MM.1S (cell line): ENCODE measurements around the gene MTMR2.

Experiments
- DNase-seq: peaks from one replicate; pipeline ENCODE4 v3.0.0-alpha.2; 2015
- H2AFZ ChIP-seq: fragments of 300-600 bp; sonication (generic); 2 replicates; pipeline ENCODE4 v1.6.0; 2016; ENCODE audit warnings: antibody characterized with exemption, low read length
- H3F3A ChIP-seq: fragments of 300-600 bp; sonication (generic); 2 replicates; pipeline ENCODE4 v1.6.1; 2016; ENCODE audit warnings: mild to moderate bottlenecking, antibody characterized with exemption, low read length, moderate library complexity, mixed read lengths; ENCODE audit not compliant: insufficient read depth
- H3K27ac ChIP-seq: fragments of 300-600 bp; sonication (generic); 2 replicates; pipeline ENCODE4 v1.5.1; 2016; ENCODE audit warnings: mild to moderate bottlenecking, low read length
- H3K27me3 ChIP-seq: fragments of 300-600 bp; sonication (generic); replicated peaks from 2 replicates; pipeline ENCODE4 v1.6.0; 2016; ENCODE audit warnings: low read length; ENCODE audit not compliant: insufficient read depth
- H3K36me3 ChIP-seq: fragments of 300-600 bp; sonication (generic); replicated peaks from 2 replicates; pipeline ENCODE4 v1.6.1; 2016; ENCODE audit warnings: mild to moderate bottlenecking, low read length, mixed read lengths; ENCODE audit not compliant: insufficient read depth
- H3K4me1 ChIP-seq: fragments of 300-600 bp; sonication (generic); 2 replicates; pipeline ENCODE4 v1.6.1; 2016; ENCODE audit warnings: low read length, mixed read lengths
- H3K4me2 ChIP-seq: fragments of 300-600 bp; sonication (generic); 2 replicates; pipeline ENCODE4 v1.6.0; 2016; ENCODE audit warnings: low read depth, low read length
- H3K4me3 ChIP-seq: fragments of 300-600 bp; sonication (generic); 2 replicates; pipeline ENCODE4 v1.5.1; 2016; ENCODE audit warnings: low read length, mixed read lengths
- H3K79me2 ChIP-seq: fragments of 300-600 bp; sonication (generic); 2 replicates; pipeline ENCODE4 v1.6.1; 2016; ENCODE audit warnings: mixed run types, low read length, mixed read lengths
- H3K9ac ChIP-seq: fragments of 300-600 bp; sonication (generic); 2 replicates; pipeline ENCODE4 v1.6.1; 2016; ENCODE audit warnings: low read length, mixed read lengths
- H3K9me2 ChIP-seq: fragments of 300-600 bp; sonication (generic); replicated peaks from 2 replicates; pipeline ENCODE4 v1.6.1; 2016; ENCODE audit warnings: mild to moderate bottlenecking, low read length, mixed read lengths; ENCODE audit not compliant: insufficient read depth
- H3K9me3 ChIP-seq: fragments of 300-600 bp; sonication (generic); replicated peaks from 2 replicates; pipeline ENCODE4 v1.6.1; 2016; ENCODE audit warnings: mild to moderate bottlenecking, low read length, mixed read lengths; ENCODE audit not compliant: insufficient read depth
- H4K20me1 ChIP-seq: fragments of 300-600 bp; sonication (generic); 2 replicates; pipeline ENCODE4 v1.6.1; 2016; ENCODE audit warnings: mild to moderate bottlenecking, low read length, moderate library complexity, mixed read lengths; ENCODE audit not compliant: insufficient read depth
- CTCF ChIP-seq: fragments of 300-600 bp; sonication (generic); IDR thresholded peaks from 2 replicates; pipeline ENCODE4 v1.5.1; 2016; ENCODE audit warnings: antibody characterized with exemption, low read length, mixed read lengths
- EZH2 ChIP-seq: fragments of 300-600 bp; sonication (generic); optimal IDR thresholded peaks from 2 replicates; pipeline ENCODE3; 2017; ENCODE audit warnings: low read depth, mild to moderate bottlenecking, antibody characterized with exemption, low read length, mixed read lengths
- EZH2phosphoT487 ChIP-seq: fragments of 300-600 bp; sonication (generic); IDR thresholded peaks from 2 replicates; pipeline ENCODE4 v1.6.1; 2018; ENCODE audit warnings: antibody characterized with exemption, low read length

MTMR2 gene

GRCh38 chr11:95831198-95831883 lies 92.6 kb downstream of the MTMR2 start:
- Histone ChIP-seq H3K36me3 (peaks cover 5% of the 10 kb centered on the region; the same call in 1 of the 2 replicates), H3K9me2 (no peaks in the 10 kb centered on the region), H3K27ac (no peak overlapping the region), H3F3A (no peaks in the 10 kb centered on the region), H3K4me2 (no peak overlapping the region), H2AFZ (no peak overlapping the region), H3K27me3 (no peaks in the 10 kb centered on the region), H3K4me1 (no peaks in the 10 kb centered on the region), H4K20me1 (no peaks in the 10 kb centered on the region), H3K9ac (no peak overlapping the region), H3K4me3 (no peak overlapping the region), H3K9me3 (no peaks in the 10 kb centered on the region), H3K79me2 (no peaks in the 10 kb centered on the region)
- no peak for DNase-seq
- no peak for TF ChIP-seq CTCF
- TF ChIP-seq EZH2 = no peak
- no peak for TF ChIP-seq EZH2phosphoT487

- H3K9ac ChIP-seq = no peak overlapping the region
- H2AFZ ChIP-seq = no peak overlapping the region
- peaks cover 5% of the 10 kb centered on the region; the same call in 1 of the 2 replicates for H3K36me3 ChIP-seq
- H3K27ac ChIP-seq = no peak overlapping the region
- H3K9me3 ChIP-seq = no peaks in the 10 kb centered on the region
- no peak overlapping the region for H3K4me3 ChIP-seq
- no peaks in the 10 kb centered on the region for H3K79me2 ChIP-seq
- no peaks in the 10 kb centered on the region for H4K20me1 ChIP-seq
- TF ChIP-seq EZH2 = no peak
- TF ChIP-seq EZH2phosphoT487 = no peak
- TF ChIP-seq CTCF = no peak
- H3F3A ChIP-seq = no peaks in the 10 kb centered on the region
- no peaks in the 10 kb centered on the region for H3K9me2 ChIP-seq
- no peaks in the 10 kb centered on the region for H3K4me1 ChIP-seq
- H3K4me2 ChIP-seq = no peak overlapping the region
- no peaks in the 10 kb centered on the region for H3K27me3 ChIP-seq
- DNase-seq = no peak
Observed at GRCh38 chr11:95829580-95830259, 94.2 kb downstream of the MTMR2 start.

GRCh38 chr11:95827696-95828095 lies 96.2 kb downstream of the MTMR2 start:
- no peak overlapping the region for H3K4me3 ChIP-seq
- DNase-seq = no peak
- no peak overlapping the region for H3K9ac ChIP-seq
- no peaks in the 10 kb centered on the region for H3K4me1 ChIP-seq
- no peaks in the 10 kb centered on the region for H4K20me1 ChIP-seq
- no peak overlapping the region for H3K4me2 ChIP-seq
- no peaks in the 10 kb centered on the region for H3F3A ChIP-seq
- H3K27me3 ChIP-seq = no peaks in the 10 kb centered on the region
- no peak for TF ChIP-seq EZH2phosphoT487
- H3K36me3 ChIP-seq = peaks cover 5% of the 10 kb centered on the region; the same call in 1 of the 2 replicates
- no peak overlapping the region for H2AFZ ChIP-seq
- no peaks in the 10 kb centered on the region for H3K9me2 ChIP-seq
- H3K79me2 ChIP-seq = no peaks in the 10 kb centered on the region
- no peak overlapping the region for H3K27ac ChIP-seq
- H3K9me3 ChIP-seq = no peaks in the 10 kb centered on the region

GRCh38 chr11:95821640-95822039 lies 102.3 kb downstream of the MTMR2 start:
- no peaks in the 10 kb centered on the region; the same call in 1 of the 2 replicates for H3K36me3 ChIP-seq

More at GRCh38 chr11:95821640-95822039, 102.3 kb downstream of the MTMR2 start:
- Histone ChIP-seq H4K20me1 (no peaks in the 10 kb centered on the region), H2AFZ (no peak overlapping the region), H3K9ac (no peak overlapping the region), H3K79me2 (no peaks in the 10 kb centered on the region), H3K4me1 (no peaks in the 10 kb centered on the region), H3K4me2 (no peak overlapping the region), H3K27ac (no peak overlapping the region), H3K9me2 (no peaks in the 10 kb centered on the region), H3F3A (no peaks in the 10 kb centered on the region), H3K4me3 (no peak overlapping the region), H3K27me3 (no peaks in the 10 kb centered on the region), H3K9me3 (no peaks in the 10 kb centered on the region)
- TF ChIP-seq EZH2phosphoT487 (no peak), CTCF (no peak), EZH2 (no peak)
- no peak for DNase-seq
